CD4-positive, alpha-beta T cell treated with Interleukin-17A for 4 hours (primary cell): ENCODE results near the gene FRMD4B.
"Not testable (repeated sequence)": the region's sequence is repeated elsewhere in the genome, so short reads cannot be mapped to it uniquely, and the experiment has no call there.

Source experiments
- DNase-seq: peaks from one replicate; pipeline ENCODE4 v3.0.0-alpha.2; 2020; ENCODE audit warnings: mixed read lengths

The FRMD4B gene

GRCh38 chr3:69282181-69282580 is 103.7 kb downstream of the FRMD4B start:
- DNase-seq = peak; percentile 31

DNA sequence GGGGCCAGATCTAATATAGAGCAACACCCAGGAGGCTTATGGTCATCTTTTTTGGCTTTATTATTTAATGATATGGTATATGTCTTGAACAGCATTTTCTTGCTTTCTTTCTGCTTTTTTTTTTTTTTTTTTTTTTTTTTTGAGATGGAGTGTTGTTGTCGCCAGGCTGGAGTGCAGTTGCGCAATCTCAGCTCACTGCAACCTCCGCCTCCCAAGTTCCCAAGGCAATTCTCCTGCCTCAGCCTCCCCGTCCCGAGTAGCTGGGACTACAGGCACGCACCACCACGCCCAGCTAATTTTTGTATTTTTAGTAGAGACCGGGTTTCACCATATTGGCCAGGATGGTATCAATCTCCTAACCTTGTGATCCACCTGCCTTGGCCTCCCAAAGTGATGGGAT is 108.5 kb downstream of the FRMD4B start:
- DNase-seq = not testable (repeated sequence)

GRCh38 chr3:69276884-69277283 is 109.0 kb downstream of the FRMD4B start:
- no peak for DNase-seq

DNA sequence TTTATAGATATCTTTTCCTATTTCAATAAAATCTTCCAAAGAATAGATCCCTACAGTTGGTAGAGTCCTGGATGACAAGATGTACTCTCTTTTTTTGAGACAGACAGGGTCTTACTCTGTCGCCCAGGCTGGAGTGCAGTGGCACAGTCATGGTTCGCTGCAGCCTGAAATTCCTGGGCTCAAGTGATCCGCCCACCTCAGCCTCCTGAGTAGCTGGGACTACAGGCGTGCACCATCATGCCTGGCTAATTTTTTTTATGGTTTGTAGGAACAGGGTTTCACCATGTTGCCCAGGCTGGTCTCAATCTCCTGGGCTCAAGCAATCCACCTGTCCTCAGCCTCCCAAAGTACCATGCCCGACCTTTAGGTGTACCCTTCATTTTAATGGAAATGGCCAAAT is 109.7 kb downstream of the FRMD4B start:
- DNase-seq = not testable (repeated sequence)

GRCh38 chr3:69273896-69274295 is 112.0 kb downstream of the FRMD4B start:
- DNase-seq = no peak

DNA sequence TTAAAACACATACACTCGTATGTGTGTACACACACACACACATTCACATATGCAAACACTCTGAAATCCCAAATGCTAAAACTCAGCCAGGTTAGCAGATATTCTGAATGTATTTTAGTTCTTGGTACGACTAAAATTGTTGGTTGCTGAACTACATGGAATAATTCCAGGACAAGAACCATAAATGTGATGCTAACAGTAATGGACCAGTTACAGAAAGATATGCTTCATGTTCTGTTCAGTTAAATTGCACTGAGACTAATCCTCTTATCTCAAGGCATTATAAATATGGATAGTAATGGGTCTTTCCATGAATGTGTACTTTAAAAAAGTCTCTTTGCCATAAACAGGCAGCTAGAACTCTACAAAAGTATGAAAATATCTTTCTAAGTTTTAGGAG is 113.3 kb downstream of the FRMD4B start:
- no peak for DNase-seq

- no peak for DNase-seq
Measured at GRCh38 chr3:69271098-69271497, 114.8 kb downstream of the FRMD4B start.

GRCh38 chr3:69266585-69266984 is 119.3 kb downstream of the FRMD4B start:
- DNase-seq = no peak

GRCh38 chr3:69266071-69266470 is 119.8 kb downstream of the FRMD4B start:
- not testable (repeated sequence) for DNase-seq

- DNase-seq = not testable (repeated sequence)
Measured at GRCh38 chr3:69260843-69261405, 125.0 kb downstream of the FRMD4B start.

GRCh38 chr3:69260216-69260787 is 125.6 kb downstream of the FRMD4B start:
- no peak for DNase-seq

- no peak for DNase-seq
Measured at GRCh38 chr3:69259125-69259524, 126.8 kb downstream of the FRMD4B start.

DNA sequence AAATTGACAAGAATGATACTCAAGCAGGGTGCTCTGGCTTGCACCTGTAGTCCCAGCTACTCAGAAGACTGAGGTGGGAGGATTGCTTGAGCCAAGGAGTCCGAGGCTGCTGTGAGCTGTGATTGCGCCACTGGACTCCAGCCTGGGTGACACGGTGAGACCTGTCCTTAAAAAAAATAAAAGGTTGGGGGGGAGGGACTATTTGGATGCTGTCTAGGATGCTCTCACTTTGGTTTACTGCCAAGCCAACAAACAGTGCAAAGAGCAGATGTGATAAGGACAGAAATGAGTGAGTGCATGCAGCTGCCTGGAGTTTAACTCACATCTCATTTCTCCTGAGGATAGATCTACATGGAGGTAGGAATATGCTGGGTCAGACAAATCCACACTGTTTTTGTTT is 130.0 kb downstream of the FRMD4B start:
- DNase-seq = no peak

DNA sequence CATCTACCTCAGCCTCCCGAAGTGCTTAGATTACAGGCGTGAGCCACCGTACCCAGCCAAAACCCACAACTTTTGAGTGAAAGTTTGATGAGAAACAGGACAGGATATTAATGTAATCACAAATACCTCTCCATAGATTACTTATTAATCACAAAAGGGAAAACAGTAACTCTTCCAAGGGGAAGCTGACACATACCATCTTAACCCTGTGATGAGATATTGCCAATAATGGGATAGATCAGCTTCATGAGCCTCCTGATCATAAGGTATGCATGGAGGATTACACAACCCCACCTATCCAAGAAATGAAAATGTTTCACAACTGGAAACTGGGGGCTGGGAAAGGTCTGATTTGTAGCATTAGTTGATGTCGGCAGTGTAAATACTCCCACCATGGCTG is 131.5 kb downstream of the FRMD4B start:
- no peak for DNase-seq

DNA sequence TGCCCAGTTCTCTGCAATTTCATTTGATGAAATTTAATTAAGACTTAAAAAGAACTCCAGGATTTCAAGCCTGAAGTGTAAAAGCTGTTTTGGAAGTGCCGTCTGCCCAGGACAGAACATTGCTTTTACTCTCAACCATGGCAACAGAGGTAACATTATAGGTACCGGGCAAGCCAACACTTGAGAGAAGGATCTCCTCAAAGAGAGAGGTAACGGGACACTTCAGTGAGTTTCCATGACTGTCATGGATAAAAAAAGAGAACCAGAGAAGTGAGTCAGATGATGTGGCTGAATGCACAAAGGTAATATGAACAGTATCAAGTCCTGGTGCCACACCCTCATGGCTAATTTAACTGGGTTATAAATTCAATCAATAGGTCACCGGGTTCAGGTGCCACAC is 133.3 kb downstream of the FRMD4B start:
- no peak for DNase-seq

DNA sequence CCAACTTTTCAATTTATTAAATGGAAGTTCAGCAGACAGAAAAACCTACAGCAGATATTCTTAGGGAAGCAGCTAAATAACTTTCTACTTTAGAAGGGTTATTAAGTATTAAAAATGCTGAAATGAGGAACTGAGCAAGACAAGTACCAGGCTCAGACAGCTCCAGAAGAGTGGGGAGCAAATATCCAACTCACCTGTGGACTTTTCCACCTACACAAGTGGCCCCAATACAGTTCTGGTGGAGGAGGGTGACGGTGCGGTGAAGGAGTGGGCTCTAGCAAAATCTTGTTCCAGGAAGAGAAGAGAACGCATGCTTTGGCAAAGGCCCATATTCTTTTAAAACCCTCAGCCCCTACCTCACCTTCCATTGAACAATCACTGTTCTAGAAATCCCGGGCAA is 133.7 kb downstream of the FRMD4B start:
- DNase-seq = no peak

- no peak for DNase-seq
Measured at GRCh38 chr3:69251078-69251805, 134.6 kb downstream of the FRMD4B start.

- no peak for DNase-seq
Measured at GRCh38 chr3:69250014-69250413, 135.9 kb downstream of the FRMD4B start.

- DNase-seq = no peak
Measured at GRCh38 chr3:69249001-69249400, 136.9 kb downstream of the FRMD4B start.

GRCh38 chr3:69248436-69248835 is 137.5 kb downstream of the FRMD4B start:
- no peak for DNase-seq

DNA sequence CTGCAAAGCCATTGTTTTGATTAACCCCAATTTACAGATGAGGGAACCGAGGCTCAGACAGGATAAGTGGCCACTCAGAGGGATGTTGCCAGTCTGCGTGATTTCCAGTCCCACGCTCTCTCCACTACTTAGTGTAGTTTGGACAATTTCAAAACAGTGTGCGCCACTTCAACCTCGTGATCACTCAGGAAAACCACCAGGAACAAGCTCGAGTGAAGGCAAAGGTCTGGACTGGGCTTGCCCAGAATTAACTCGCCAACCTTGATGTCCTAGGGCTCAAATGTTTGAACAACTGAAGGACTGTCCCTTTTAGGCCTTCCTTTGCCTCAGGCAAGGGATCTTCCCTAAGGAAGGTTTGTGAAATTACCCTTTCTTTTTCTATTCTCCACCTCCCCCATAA is 139.3 kb downstream of the FRMD4B start:
- no peak for DNase-seq

GRCh38 chr3:69244039-69244438 is 141.8 kb downstream of the FRMD4B start:
- no peak for DNase-seq

DNA sequence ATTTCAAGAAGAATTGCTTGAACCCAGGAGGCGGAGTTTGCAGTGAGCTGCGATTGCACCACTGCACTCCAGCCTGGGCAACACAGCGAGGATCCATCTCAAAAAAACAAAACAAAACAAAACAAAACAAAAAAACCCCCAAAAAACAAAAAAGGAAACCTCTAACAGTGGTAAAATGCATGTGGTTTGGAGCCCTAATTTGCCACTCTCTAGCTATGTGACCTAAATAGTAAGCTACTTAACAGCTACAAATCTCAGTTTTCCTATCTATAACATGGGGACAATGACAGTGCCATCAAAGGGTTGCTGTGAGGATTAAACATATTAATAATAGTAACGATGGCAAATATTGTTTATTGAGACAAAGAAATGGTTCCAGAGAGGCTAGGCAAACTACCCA is 144.1 kb downstream of the FRMD4B start:
- DNase-seq = no peak
